Tibial artery (tissue), 4 donors: ENCODE measurements around the gene LYPD6.

ENCODE experiments used
- DNase-seq, 2 donors: peaks; one replicate each; pipeline ENCODE4 v3.0.0-alpha.2; 2019
- H3K27ac ChIP-seq, 2 donors: fragments of 200-600 bp; sonication (generic) in 1 of 2; 1 replicate in 1 of 2; 2 replicates in 1 of 2; pipeline ENCODE4 v1.5.1; 2018 to 2019; ENCODE audit warnings: mild to moderate bottlenecking in 1 of 2
- H3K27me3 ChIP-seq, 2 donors: fragments of 200-600 bp; sonication (generic) in 1 of 2; one replicate each; pipeline versions ENCODE4 v1.5.1 to v1.6.0; 2016 to 2019
- H3K36me3 ChIP-seq, 3 donors: fragments of 200-600 bp; sonication (generic) in 2 of 3; one replicate each; pipeline ENCODE4 v1.5.1; 2016 to 2019; ENCODE audit warnings: mild to moderate bottlenecking in 2 of 3
- H3K4me1 ChIP-seq, 4 donors: fragments of 200-600 bp; sonication (generic) in 2 of 4; 1 replicate in 3 of 4; 2 replicates in 1 of 4; pipeline ENCODE4 v1.5.1; 2016 to 2019
- H3K4me3 ChIP-seq, 2 donors: fragments of 200-600 bp; sonication (generic) in 1 of 2; 1 replicate in 1 of 2; 2 replicates in 1 of 2; pipeline ENCODE4 v1.5.1; 2018 to 2019; ENCODE audit warnings: mild to moderate bottlenecking in 2 of 2
- H3K9me3 ChIP-seq, 3 donors: fragments of 200-600 bp; sonication (generic) in 1 of 3; one replicate each; pipeline ENCODE4 v1.5.1; 2016 to 2019
- intact Hi-C: fragments of 100-400 bp; cut with DNase I; formaldehyde crosslinking; loops from one replicate; pipeline ENCODE4 v1.15.0; 2023; ENCODE audit warnings: low total_unique reads
- TF ChIP-seq, protein P1 (sequence below), 2 experiments: fragments of 200-600 bp in 1 of 2; fragments of 450-650 bp in 1 of 2; IDR thresholded peaks; one replicate each; pipeline ENCODE4 v1.5.1; 2017 to 2019; ENCODE audit warnings: antibody characterized with exemption in 2 of 2, mild to moderate bottlenecking in 1 of 2, moderate library complexity in 1 of 2

LYPD6 gene

DNA sequence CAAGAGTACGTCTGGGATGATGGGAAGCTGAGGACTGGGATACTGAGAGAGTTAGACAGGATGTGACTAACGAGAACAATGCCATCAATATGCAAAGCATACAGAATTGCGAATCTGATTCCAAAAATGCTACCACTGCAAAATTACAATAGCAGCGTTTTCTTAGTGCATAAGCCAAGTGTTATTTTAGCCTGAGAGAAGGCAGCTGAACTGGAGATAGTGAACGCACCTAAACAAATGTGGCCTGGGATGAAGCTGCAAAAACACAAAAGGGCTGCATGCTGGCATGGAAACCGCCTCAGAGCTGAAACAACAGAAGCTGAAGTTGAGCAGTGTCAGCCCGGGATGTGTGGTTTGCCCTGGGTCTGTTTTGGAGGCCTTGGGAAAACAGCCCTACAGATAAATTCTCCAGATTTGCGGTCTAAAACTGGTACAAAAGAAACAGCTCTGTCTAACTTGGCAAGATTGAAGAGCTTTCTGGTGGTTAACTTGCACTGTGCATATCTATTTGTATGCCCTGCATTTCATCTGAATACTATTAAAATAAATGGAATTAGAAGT, 45.5 kb downstream of the LYPD6 start:
- TF ChIP-seq, protein P1, sequence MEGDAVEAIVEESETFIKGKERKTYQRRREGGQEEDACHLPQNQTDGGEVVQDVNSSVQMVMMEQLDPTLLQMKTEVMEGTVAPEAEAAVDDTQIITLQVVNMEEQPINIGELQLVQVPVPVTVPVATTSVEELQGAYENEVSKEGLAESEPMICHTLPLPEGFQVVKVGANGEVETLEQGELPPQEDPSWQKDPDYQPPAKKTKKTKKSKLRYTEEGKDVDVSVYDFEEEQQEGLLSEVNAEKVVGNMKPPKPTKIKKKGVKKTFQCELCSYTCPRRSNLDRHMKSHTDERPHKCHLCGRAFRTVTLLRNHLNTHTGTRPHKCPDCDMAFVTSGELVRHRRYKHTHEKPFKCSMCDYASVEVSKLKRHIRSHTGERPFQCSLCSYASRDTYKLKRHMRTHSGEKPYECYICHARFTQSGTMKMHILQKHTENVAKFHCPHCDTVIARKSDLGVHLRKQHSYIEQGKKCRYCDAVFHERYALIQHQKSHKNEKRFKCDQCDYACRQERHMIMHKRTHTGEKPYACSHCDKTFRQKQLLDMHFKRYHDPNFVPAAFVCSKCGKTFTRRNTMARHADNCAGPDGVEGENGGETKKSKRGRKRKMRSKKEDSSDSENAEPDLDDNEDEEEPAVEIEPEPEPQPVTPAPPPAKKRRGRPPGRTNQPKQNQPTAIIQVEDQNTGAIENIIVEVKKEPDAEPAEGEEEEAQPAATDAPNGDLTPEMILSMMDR (IDR thresholded peaks at IDR 0.05) = no peak
- H3K4me1 ChIP-seq = peaks cover 0 to 5% (median 0%) of the 10 kb centered on the region in 4 donors
- DNase-seq = no peak
- no peaks in the 10 kb centered on the region for H3K9me3 ChIP-seq
- intact Hi-C loops = no loop called here
- no peak overlapping the region for H3K4me3 ChIP-seq
- no peaks in the 10 kb centered on the region for H3K27me3 ChIP-seq
- H3K36me3 ChIP-seq = no peaks in the 10 kb centered on the region
- H3K27ac ChIP-seq = no peak overlapping the region

DNA sequence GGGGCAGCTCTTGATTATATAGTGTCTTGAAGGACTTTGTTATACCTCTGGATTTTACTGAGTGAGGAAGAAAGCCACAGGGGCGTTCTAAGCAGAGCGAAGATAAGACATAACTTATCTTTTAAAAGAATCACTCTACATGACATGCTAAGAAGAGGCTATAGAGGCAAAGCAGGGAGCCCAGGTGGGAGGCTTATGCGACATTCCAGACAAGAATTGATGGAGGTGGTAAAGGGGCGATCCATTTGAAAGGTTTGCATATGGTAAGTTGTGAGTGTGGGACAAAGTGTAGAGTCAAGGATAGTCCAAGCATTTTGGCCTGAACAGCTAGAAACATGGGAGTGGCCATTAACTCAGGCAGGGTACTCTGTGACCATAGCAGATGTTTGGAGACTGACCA, 49.8 kb downstream of the LYPD6 start:
- intact Hi-C loops = no loop called here
- no peak for DNase-seq
- TF ChIP-seq, protein P1 (IDR thresholded peaks at IDR 0.05) = no peak
- H3K4me3 ChIP-seq = no peak overlapping the region
- H3K27ac ChIP-seq = no peak overlapping the region
- no peaks in the 10 kb centered on the region for H3K36me3 ChIP-seq
- H3K27me3 ChIP-seq = no peaks in the 10 kb centered on the region
- no peaks in the 10 kb centered on the region for H3K9me3 ChIP-seq
- peaks cover 0 to 5% (median 0%) of the 10 kb centered on the region in 4 donors for H3K4me1 ChIP-seq

DNA sequence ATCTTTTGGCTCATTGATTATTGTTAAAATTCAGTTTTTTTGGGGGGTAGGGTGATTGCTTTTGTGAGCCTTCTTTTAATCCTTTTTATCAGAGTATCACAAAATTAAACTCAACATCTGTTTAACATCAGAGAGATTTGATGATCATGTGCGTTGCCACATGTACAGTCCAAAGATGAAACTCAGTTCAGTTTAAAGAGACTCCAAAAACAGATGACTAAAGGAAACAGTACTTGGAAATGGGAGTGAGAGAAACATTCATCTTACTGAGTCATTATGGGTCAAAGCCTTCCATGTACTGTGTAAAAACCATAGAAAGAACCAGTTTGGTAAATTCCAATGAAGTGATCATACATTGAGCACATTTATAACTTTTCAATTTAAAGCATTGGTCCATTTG, 53.0 kb downstream of the LYPD6 start:
- TF ChIP-seq, protein P1 (IDR thresholded peaks at IDR 0.05) = no peak

DNA sequence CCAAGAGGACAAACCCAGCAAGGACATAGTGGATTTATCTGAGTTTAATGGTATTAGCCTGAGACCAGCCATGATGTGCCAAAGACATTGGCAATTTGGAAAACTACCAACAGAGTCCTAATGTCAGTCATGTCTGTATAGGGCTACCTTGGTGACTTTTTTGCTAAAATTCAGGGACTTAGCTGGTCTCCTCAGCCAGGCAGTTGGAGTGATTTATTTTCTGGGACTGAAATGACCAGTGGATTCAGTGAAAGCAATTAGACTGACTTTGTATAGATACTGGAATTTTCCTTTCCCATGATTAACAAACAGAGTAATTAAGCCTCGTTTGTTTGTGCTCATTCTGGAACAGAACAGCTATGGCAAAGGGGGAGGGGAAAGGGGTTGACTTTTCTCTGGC, 55.0 kb downstream of the LYPD6 start:
- Histone ChIP-seq H3K4me1 (no peaks in the 10 kb centered on the region), H3K27ac (no peak overlapping the region), H3K27me3 (no peaks in the 10 kb centered on the region), H3K36me3 (no peaks in the 10 kb centered on the region), H3K9me3 (no peaks in the 10 kb centered on the region), H3K4me3 (no peak overlapping the region)
- DNase-seq = no peak
- TF ChIP-seq, protein P1 (IDR thresholded peaks at IDR 0.05) = no peak
- intact Hi-C loops = no loop called here

More for the DNA sequence above, 53.0 kb downstream of the LYPD6 start:
- Histone ChIP-seq H3K4me3 (no peak overlapping the region), H3K36me3 (no peaks in the 10 kb centered on the region), H3K9me3 (no peaks in the 10 kb centered on the region), H3K27me3 (no peaks in the 10 kb centered on the region), H3K4me1 (no peaks in the 10 kb centered on the region), H3K27ac (no peak overlapping the region)
- intact Hi-C loops = no loop called here
- DNase-seq = no peak

DNA sequence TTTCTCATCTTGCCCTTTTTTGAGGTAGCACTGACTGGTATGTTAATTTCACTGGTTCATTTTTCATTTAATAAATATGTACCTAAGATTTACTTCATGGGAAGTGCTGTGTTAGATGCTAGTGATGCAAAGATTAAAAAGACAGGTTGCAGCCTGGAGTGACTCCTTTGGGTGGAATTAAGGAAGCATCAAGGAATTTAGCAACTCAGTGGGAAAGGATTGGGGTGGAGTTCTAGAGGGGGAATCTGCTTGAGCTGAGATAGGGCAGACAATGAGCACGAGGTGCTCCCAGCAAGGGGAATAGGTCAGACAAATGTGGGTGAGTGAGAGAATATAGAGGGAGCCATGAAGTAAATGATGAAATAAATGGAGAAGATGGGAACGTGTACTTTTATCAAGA, 57.0 kb downstream of the LYPD6 start:
- Histone ChIP-seq H3K4me3 (no peak overlapping the region), H3K36me3 (no peaks in the 10 kb centered on the region), H3K4me1 (no peaks in the 10 kb centered on the region), H3K27ac (no peak overlapping the region), H3K9me3 (no peaks in the 10 kb centered on the region), H3K27me3 (no peaks in the 10 kb centered on the region)
- DNase-seq = no peak
- intact Hi-C loops = no loop called here
- TF ChIP-seq, protein P1 (IDR thresholded peaks at IDR 0.05) = no peak
